Suprapubic skin (tissue), 4 donors: ENCODE measurements around the gene ZNF43.
"Not testable (repeated sequence)": the region's sequence is repeated elsewhere in the genome, so short reads cannot be mapped to it uniquely, and the experiment has no call there.

Source experiments
- CTCF ChIP-seq, 2 donors: fragments of 200-600 bp in 1 of 2; fragments of 450-650 bp in 1 of 2; sonication (generic) in 1 of 2; IDR thresholded peaks; one replicate each; pipeline ENCODE4 v1.5.1; 2016 to 2019; ENCODE audit warnings: antibody characterized with exemption in 2 of 2, mild to moderate bottlenecking in 1 of 2, moderate library complexity in 1 of 2
- EP300 ChIP-seq: sonication (generic); formaldehyde crosslinking; IDR thresholded peaks from one replicate; pipeline ENCODE4 v1.6.1; 2017; ENCODE audit warnings: antibody characterized with exemption
- POLR2A ChIP-seq, 2 donors: fragments of 450-650 bp; IDR thresholded peaks; one replicate each; pipeline ENCODE4 v1.6.1; 2017; ENCODE audit warnings: antibody characterized with exemption in 2 of 2, mild to moderate bottlenecking in 2 of 2, moderate library complexity in 2 of 2
- POLR2AphosphoS5 ChIP-seq, 3 donors: sonication (generic); formaldehyde crosslinking; IDR thresholded peaks; one replicate each; pipeline ENCODE4 v1.6.1; 2017; ENCODE audit warnings: antibody characterized with exemption in 3 of 3

DNA sequence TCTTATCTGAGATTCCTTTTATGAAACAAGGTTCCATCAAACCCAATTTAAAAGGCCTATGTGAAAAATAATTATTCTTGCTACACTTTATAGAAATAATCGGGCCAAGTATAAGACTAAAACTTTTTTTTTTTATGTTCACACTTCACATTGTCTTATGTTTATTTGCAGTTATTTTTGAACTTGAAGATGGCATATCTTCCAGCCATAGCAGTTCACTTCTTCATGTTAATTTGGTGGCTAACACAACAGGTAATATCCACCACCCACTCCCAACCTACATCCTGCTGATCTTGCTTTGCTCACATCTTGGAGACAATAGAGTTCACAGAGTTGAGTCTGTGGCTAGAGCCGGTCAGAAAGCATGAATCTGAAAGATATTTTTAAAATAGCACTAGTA lies 74.4 kb downstream of the ZNF43 start:
- TF ChIP-seq CTCF (IDR thresholded peaks at IDR 0.05); POLR2A (IDR thresholded peaks at IDR 0.05); EP300; POLR2AphosphoS5 (IDR thresholded peaks at IDR 0.05): not testable (repeated sequence)
